ENCODE data around the gene DUSP12.

The DUSP12 gene

DNA sequence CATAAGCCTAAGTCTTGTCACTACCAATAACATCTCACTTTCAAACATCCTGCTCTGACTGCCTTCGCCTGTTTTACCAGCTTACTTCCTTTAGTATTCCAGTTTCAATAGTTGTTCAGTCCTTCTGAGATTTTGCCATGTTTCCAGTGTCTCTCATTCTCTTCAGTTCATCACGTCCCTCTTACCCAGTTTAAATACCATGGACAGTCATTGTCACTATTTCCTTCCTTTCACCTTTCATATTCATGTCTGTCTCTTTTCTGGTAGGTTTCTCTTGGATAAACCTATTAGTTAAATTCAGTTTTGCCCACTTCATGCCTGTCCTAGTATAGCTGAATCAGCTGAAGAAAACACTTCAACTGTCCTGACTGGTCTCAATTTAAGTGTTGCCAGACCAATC lies 22.4 kb downstream of the DUSP12 start:
- DNase-seq, result no peak

DNA sequence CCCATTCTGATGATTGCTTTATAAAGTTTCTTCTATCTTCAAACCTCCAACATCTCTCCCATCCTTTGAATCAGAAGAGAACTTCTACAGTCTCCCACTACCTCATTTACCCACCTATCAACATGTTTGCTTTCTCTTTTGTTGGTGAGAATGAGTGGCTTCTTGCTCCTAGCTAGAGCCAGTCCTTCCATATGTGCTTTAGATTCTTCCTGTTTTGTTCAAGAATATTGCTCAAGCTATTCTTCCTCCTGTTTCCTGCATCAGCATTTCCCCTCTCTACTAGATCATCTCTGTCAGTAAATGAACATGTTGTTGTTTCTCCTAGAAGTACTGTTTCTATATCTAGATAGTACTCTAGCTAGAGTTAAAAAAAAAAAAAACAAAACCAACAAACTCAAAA lies 22.8 kb downstream of the DUSP12 start:
- DNase-seq, result no peak

DNA sequence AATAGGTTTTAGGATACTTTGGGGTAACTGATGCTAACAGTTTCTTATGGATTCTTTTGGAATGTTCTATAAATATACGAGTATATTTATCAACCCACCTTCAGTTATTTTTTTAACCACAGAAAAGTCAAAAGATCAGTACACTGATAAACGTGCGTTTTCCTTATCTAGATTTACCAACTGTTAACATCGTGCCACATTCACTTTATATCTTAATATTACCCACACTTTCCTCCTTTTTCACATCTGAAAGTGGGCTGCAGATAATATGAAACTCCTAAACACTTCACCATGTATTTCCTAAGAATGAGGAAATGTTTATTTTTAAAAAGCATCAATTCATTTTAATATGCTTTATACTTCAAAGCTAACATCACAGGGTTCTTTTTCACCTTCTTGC lies 24.2 kb downstream of the DUSP12 start:
- no peak for DNase-seq

DNA sequence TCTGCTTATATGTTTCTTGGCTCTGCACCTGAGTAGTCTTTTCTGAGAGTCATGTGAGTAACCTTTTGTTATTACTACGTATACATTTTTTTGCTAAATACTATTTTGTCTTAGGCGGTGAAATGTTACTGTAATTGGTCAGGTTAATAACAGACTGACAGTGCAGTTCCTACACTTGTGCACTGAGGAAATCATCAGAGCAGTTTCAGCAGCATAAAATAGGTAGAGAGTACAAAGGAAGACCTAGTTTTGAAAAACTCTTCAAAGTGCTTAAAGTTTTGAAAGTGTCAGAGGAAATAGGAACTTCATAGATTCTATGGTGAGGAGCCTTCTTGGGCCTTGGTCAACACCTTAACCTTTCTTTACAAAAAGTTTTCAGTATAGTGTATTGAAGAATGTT lies 27.7 kb downstream of the DUSP12 start:
- DNase-seq, result no peak

DNA sequence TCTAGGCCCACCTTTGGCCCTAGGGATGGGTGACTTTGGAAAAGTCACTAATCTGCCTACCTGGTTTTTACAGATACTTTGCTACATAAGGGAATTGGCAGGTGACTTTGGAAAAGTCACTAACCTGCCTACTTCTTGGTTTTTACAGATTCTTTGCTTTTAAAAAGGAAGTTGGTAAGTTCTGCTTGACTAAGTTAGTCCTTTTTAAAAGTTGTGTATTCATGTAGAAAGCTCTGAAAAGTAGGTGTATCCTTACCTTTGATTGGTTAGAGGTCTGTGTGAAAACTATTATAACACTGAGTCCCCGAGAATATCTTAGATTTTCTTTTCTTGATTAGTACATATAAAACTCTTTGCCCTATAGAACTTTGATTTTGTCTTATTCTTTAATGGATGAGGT lies 28.9 kb downstream of the DUSP12 start:
- no peak for DNase-seq

DNA sequence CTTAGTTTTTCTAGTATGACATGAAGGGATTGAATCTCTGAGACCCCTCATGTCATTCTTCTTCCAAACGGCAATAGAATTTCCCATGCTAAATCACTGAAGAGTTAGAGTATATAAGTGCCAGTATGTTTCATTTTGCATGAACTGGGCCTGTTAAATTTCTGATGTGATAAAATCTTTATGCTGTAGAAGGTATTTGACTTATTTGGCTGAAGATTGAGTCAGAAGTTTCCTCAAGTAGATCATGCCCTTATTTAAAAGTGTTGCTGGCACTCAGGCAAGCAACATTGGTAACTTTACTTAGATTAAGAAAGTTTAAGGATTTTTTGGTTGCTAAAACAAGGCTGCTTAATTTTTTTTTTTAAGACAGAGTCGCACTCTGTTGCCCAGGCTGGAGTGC lies 29.8 kb downstream of the DUSP12 start:
- no peak for DNase-seq

DNA sequence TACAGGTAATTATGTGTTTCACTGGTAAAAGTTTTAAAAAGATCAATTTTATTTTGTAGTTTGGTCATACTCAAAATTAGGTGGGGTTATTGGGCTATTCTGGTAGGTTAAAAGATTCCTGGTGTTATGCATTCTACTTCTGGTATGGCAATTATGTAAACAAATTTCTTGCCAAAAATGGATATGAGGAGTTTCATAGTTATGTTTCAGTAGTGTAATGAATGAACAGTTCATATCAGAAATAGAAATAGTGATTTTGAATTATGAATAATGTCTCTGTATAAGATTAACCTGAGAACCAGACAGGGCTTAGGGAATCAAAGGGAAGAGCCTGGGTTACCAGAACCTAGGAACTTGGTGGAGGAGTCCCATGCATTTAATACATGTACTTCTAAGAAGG lies 32.4 kb downstream of the DUSP12 start:
- DNase-seq, result no peak

- no peak for DNase-seq
Observed at GRCh38 chr1:161782886-161783285, 33.3 kb downstream of the DUSP12 start.

DNA sequence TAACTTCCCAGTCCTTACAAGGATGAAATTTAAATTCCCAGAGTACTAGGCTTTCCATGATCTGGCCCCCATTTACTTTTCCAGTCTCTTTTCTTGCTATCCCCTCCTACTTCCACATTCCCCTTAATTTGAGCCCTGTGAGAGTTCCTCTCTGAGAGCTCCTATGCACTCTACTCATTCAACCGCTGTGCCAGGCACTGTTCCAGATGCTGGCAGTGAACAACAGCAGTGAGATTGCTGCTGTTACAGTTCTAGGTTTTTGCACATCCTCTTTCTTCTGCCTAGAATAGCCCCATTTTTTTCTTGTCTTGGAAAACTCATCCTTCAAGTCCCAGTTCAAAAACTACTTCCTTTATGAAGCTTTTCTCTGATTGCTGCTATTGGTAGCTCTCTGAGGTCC lies 35.4 kb downstream of the DUSP12 start:
- DNase-seq, result no peak

DNA sequence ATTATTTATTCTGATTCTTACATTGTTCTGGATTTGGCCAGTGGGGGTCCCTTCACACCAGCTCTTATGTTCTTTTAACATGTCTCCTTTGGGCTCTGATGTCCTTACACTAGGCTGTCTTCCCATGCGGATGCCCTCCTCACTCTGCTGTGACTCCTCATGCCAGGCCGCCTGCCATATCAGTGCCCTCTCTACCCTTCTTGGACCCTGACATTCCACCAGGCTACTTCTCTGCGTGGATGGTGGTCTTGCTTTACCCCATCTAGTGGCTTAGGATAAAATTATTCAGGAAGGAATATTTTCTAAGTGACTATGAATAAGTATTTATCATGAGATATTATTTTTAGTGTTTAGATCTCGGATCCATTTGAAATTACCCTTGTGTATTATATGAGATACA lies 37.8 kb downstream of the DUSP12 start:
- no peak for DNase-seq

DNA sequence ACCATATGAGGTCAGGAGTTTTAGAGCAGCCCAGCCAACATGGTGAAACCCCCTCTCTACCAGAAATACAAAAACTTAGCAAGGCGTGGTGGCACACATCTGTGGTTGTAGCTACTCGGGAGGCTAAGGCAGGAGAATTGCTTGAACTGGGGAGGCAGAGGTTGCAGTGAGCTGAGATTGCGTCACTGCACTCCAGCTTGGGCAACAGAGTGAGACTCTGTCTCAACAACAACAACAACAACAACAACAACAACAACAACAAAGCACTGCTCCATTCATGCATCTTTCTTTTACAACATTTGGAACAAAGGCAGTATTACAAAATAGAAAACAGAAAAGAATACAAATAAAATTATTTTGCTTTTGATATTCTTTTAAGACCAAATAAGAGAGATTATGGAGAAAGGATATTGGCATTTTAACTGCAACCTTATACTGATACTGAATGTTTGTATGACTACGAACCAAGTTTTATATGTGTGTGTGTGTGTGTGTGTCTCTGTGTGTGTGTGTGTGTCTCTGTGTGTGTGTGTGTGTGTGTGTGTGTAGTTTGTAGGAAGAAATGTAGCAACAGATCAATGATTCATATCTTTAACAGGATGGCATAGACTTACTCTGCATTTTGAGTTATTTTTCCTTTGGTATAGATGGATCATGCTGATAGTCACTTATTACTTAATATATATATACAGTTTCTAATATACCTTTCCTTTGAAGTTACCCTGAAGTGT lies 41.2 kb downstream of the DUSP12 start:
- DNase-seq, result no peak

GRCh38 chr1:161791904-161792655 lies 42.5 kb downstream of the DUSP12 start:
- DNase-seq, result no peak

- peak; percentile 64 for DNase-seq
Observed at GRCh38 chr1:161792740-161793139, 43.2 kb downstream of the DUSP12 start.

- no peak for DNase-seq
Observed at GRCh38 chr1:161799792-161800191, 50.2 kb downstream of the DUSP12 start.

GRCh38 chr1:161801955-161802354 lies 52.4 kb downstream of the DUSP12 start:
- DNase-seq, result no peak

DNA sequence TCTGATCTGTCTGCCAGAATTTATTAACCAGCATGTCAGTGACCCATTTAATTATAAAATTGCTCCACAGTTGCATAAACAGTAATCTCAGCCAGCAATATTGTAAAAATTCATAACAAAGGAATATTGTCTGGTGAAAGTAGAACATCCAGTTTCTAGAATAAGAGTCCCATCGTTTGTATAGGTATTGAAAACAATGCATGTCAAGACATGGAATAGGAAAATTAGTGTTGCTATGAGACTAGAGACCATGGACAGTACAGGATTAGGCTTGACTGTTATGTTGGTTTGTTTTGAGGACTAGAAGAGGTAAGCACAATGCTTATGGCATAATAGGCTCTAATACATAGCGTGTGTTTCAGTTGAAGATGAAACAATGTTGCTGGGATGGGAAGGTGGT lies 53.6 kb downstream of the DUSP12 start:
- DNase-seq, result no peak

GRCh38 chr1:161805399-161806197 lies 56.0 kb downstream of the DUSP12 start:
- no peak for DNase-seq

Data from CD4-positive, alpha-beta T cell treated with Interleukin-17A for 1 hour (primary cell).